ENCODE results near the gene SMPD4.
"Not testable (repeated sequence)": the region's sequence is repeated elsewhere in the genome, so short reads cannot be mapped to it uniquely, and the experiment has no call there.

SMPD4 gene

DNA sequence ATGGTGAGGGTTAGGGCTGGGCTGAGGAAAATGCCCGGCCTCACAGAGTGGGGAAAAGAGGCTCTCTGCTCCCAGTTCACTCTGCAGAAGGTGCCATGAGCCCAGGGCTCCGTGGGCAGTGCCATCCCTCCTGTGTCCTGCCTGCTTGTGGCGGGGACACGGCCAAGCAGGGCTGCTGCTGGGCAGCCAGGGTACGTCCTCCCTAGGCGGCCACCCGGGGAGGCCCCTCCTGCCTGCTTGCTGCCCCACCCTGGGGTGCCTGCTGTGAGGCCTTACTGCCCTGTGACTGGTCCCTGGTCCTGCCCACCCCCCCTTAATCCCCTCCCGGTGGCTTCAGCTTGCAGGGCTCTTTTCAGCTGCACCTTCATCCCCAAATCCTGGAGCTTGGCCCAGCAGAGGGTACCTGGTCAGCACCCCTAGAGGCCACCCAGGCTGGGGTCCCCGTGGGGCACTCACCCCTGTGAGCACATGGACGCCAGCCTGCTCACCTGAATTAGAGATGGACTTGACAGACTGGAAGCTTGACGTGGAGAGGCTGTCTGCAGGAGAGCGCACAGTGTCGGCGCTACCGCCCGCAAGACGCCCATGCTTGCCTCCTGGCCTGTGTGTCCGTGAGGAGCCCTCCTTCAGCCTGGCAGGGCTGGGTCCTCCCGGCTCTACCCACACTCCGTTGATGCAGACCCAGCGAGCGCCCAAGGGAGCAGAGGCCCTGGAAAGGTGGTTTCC lies 39.6 kb downstream of the SMPD4 start:
- DNase-seq (ENCODE audit: low read depth, low spot score): not testable (repeated sequence)

GRCh38 chr2:130141002-130141401 lies 40.4 kb downstream of the SMPD4 start:
- DNase-seq (ENCODE audit: low read depth, low spot score): not testable (repeated sequence)

- DNase-seq (ENCODE audit: low read depth, low spot score): not testable (repeated sequence)
Measured at GRCh38 chr2:130140516-130140915, 40.9 kb downstream of the SMPD4 start.

DNA sequence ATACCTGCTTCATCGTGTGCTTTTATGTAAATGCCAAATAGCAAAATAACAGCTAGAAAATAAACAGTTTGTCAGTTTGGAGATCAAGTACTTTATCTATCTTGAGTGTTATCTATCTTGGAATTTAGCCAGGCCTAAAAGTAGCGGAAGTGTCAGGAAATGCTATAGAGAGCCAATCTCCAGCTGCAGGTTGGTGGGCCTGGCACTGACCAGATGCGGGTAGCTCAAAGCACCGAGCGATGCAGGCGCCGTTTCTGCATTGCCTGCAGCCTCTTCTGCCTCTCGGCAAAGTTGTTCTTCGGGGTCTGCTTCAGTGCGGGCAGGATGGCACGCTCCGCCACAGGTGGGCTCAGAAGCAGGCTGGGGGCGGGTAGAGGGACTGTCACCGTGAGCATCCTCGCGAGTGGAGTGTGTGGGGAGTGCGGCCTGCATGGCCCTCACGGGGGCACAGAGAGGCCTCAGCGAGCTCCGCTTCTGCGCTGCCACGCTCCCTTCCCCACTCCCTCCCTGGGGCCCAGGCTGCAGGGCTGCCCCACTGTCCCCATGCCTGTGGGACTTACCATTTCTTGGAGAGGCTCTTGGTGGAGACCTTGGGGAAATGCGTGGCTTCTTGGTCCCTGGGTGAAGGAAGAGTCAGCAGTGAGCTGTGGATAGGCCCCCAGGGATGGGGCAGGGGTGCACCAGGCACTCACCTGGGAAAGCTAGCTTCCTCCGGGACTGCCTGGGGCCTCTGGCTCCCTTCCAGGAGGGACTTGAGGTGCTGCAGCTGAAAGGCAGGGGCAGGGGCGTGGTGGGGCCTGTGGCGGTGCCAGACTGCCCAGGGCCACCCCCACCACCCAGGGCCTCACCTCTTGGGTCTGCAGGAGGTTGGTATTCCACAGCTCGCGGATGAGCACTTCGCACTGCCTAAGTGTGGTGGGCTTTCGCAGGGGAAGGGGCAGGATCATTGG lies 41.8 kb downstream of the SMPD4 start:
- not testable (repeated sequence) for DNase-seq (ENCODE audit: low read depth, low spot score)

GRCh38 chr2:130138841-130139251 lies 42.6 kb downstream of the SMPD4 start:
- DNase-seq (ENCODE audit: low read depth, low spot score): not testable (repeated sequence)

DNA sequence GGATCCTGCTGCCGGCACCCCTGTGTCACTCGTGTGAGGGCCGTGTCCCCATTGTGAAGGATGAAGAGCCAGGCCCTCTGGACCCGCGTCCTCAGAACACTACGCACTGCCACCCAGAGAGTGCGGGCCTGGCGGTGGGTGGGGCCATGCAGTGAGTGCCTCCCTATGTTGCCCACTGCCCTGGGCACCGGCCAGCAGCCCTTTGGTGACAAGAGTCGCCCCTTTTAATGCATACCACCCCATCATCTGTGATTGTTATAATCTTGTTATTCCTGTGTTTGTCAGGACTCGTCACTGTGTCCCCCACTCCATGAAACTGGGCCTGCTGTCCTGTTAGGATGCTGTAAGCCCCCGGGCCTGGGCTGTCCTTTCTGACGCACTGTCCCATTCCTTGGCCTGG lies 43.1 kb downstream of the SMPD4 start:
- not testable (repeated sequence) for DNase-seq (ENCODE audit: low read depth, low spot score)

DNA sequence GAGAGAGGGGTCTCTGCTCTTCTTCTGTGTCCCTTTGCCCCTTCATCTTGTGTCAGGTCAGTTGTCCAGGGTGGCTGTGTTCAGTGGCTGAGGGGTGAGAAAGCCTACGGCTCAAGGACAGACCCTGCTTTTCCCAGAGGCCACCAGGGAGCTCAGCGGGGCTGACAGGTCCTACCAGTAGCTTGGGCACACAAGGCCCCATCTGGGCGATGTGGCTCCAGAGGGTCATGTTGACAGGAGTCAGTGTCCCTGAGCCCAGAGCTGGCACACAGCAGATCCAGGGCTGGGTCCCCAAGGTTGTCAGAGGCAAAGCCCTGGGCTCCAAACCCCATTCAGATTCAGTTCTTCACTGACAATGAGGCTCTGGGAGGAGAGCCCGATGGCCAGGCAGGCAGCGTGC lies 44.3 kb downstream of the SMPD4 start:
- DNase-seq (ENCODE audit: low read depth, low spot score): not testable (repeated sequence)

- DNase-seq (ENCODE audit: low read depth, low spot score): not testable (repeated sequence)
Measured at GRCh38 chr2:130136546-130136945, 44.9 kb downstream of the SMPD4 start.

- DNase-seq (ENCODE audit: low read depth, low spot score): no peak
Measured at GRCh38 chr2:130135692-130136541, 45.5 kb downstream of the SMPD4 start.

DNA sequence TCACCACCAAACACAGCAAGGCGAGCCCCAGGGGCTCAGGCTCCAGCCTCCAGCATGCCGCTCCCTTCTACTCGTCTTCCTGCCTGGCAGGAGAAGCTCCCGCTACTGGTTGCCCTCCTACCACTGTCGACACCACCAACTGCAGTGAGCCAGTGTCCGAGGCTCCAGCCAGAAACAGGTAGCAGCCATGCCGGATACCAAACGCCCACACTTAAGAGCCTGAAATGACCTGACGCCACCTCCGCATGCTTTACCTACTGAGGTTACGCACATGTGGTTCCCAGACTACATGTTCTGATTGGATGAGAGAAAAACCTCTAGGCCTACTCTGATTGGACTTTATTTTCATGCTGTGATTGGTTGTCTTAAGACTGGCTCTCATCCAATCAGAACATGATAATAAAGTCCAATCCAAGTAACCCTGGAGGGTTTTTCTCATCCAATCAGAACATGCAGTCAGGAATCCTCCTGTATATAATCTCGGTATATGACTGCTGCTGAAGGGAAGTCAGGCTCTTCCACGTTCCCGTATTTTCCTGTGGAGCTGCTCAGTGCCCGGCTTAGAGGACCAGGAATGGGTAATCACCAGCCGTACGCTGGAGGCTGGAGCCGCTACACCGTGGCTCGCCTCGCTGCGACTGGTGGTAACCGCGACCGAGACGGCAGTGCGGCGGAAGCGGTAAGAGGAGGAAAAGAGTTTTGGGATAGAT lies 52.1 kb downstream of the SMPD4 start, which contains the start of gene POTEF:
Gene POTEF (minus strand): TSS at position 103 of the 710 bp plus-strand sequence. CDS start 8,707 bp downstream, outside the sequence.
- not testable (repeated sequence) for DNase-seq (ENCODE audit: low read depth, low spot score)

GRCh38 chr2:130128464-130128863 lies 52.9 kb downstream of the SMPD4 start:
- DNase-seq (ENCODE audit: low read depth, low spot score): not testable (repeated sequence)

- not testable (repeated sequence) for DNase-seq (ENCODE audit: low read depth, low spot score)
Measured at GRCh38 chr2:130127726-130128125, 53.7 kb downstream of the SMPD4 start.

DNA sequence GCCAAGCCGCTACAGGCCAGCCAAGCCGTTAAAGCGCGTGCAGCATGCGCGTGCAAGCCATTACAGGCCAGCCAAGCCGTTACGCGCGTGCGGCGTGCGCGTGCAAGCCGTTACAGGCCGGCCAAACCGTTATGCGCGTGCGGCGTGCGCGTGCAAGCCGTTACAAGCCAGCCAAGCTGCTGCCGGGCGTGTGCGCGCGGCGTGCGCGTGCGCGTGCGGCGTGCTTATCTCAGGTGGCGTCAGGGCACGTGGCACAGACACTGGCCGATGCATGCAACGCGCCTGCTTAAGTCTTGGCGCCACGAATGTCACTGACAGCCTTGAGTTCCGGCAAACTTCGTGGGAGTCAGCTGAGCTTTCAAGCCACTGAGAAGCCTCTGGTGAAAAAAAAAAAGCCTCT lies 60.5 kb downstream of the SMPD4 start:
- DNase-seq (ENCODE audit: low read depth, low spot score): not testable (repeated sequence)

- not testable (repeated sequence) for DNase-seq (ENCODE audit: low read depth, low spot score)
Measured at GRCh38 chr2:130102597-130103363, 78.6 kb downstream of the SMPD4 start.

Data from astrocyte of the hippocampus (primary cell).